Activated CD4-positive, alpha-beta T cell treated with anti-CD3 and anti-CD28 coated beads for 4 hours (primary cell): ENCODE measurements around the gene FAM131C.
"Not testable (repeated sequence)": the region's sequence is repeated elsewhere in the genome, so short reads cannot be mapped to it uniquely, and the experiment has no call there.

Experiments used
- DNase-seq, 2 donors: peaks; one replicate each; pipeline ENCODE4 v3.0.0-alpha.2; 2020

FAM131C gene

DNA sequence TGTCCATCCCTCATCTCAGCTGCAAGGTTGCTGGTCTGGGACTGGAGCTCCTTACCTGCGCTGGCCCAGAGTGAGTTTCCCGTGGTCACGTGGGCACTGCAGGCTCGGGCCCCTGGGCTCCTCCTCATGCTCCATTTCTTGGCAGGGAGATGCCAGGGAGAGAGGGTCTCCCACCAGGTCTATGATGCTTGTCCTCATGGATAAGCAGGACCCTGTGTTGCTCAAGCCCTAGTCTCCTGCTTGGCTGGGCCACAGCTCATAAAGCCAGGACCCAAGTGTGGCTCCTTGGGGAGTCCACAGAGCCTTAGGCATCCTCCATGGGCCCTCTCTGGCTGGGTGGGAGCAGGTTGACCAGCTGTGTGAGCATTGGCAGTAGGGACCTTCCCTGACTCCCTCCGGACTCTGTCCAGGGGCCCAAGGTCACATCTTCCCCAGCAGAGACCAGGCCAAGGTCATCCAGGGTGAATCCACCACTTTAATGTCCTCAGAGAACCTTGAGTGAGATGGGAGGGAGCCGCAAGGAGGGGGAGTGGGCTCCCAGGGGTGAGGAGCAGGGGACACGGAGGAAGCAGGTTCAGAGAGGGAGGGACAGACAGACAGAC is 16.0 kb downstream of the FAM131C start:
- not testable (repeated sequence) for DNase-seq

DNA sequence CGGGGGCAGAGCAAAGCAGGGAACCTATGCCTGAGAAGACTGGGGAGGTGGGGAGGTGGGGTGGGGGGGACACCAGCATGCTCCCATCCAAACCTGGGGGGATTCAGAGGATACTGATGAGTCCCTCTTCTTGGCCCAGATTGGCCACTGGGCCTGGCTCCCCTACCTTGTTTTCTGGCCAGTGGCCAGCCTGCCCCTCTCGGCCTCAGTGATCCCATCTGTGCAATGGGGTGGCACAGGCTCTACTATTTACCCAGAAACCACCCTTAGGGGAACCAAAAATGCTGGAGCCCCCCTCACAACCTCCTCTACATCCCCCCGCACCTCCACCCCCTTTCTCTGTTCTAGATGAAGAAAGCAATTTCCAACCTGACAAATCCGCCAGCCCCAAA is 16.9 kb downstream of the FAM131C start:
- DNase-seq = not testable (repeated sequence)

DNA sequence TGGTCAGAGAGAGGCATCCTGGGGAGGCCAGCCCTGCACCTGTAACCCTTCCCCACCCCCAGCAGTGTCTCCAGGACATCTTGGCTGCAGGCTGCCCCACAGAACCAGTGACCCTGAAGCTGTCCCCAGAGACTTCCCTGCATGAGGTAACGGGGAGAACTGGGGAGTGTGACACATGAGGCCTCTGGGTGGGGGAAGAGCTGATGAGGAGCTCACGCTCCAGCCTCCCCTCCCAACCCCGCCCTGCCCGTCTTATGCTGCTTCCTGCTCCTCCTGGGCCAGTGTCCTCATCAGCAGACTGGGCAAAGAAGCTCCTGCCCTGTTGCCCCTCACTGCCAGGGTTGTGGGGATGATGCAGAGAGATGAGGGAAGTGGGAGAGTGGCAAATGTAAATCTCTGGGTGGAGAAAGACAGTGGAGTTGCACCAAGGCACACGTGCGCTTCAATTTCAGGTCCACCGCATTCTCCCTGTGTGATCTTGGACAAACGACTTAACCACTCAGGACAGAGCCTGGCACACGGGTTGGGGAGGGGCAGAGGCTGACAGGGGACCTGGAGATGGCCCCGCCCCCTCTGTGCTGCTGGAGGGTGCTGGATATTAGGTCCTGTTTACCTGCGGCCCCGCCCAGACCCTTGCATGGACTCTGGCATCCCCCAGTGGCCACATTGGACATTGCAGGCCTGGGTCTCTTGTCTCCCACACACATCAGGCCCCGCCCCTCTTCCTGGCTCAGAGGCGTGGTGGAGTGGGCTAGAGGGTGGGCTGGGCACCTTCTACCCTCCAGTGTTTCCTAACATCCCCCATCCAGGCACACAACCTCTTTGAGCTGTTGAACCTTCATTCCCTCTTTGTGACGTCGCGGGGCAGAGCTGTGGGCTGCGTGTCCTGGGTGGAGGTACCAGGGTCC is 17.6 kb downstream of the FAM131C start:
- DNase-seq = peak; percentile 67 to 90

DNA sequence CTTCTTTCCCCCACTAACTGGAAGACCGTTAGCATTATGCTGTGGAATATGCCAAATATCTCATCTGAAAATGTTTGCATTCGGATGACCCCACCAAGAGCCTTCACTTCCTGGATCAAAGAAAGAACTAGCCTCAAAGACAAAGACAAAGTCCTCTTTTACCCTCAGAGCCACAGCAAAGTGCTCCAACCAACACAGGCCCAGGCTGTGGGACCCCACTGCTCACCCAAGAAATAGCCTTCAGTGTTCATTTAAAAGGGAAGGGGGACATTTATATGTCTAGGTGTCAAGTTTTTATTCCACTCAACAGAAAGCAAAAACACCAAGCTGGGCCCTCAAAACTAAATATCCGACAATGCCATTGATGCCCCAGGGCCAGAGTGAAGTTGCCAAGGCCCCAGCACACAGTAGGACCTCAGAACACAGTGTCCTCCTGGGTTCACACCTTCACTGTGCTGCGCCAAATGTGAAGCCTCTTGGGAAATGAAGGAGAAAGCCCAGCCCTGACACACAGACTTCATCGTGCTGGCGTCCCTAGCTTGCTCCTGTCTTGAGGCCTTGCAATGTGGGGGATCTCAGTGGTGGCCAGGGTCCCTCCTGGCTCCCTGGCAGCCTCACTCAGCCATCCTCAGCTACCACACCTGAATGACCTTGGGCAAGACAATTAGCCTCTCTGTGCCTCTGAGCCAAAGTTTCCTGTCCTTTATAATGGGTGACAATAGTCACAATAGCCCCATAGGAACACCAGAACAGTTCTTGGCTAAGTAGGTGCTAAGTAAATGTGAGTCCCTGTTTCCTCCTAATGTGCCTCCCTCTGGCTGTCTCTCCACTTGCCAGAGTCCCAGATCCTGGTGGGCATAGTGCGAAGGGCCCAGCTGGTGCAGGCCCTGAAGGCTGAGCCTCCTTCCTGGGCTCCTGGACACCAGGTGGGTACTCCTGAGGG is 18.6 kb downstream of the FAM131C start:
- DNase-seq = no peak

DNA sequence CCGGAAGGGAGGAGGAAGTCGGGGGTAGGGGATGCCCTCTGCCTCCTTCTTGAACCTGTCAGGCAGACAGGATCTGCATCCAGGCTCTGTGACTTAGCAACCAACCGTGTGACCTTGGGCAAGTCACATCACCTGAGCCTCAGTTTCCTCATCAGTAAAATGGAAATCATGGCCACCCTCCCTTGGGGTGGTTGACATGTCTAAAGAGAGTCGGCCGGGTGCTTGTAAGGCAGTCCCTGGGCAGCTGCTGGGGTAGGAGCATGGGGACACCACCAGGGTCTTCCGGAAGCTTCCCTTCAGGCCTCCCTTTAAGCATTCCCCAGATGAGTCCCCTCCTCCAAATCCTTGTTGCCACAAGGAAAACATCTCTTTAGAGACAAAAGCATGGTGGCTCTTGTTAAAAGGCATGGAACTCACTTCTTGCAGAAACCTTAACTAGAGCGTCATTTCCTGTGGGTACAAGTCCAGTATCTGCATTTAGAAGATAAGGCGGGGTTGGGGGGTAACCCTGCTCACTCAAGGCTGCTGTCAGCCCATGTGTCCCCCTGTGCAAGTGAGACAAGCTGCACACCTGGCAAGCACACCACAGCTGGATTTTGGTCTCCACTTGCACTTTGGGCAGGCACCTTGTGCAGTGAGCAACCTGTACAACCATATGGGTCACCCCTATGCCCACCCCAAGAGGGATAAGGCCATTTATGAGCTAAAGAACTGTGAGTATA is 19.5 kb downstream of the FAM131C start:
- DNase-seq = no peak

DNA sequence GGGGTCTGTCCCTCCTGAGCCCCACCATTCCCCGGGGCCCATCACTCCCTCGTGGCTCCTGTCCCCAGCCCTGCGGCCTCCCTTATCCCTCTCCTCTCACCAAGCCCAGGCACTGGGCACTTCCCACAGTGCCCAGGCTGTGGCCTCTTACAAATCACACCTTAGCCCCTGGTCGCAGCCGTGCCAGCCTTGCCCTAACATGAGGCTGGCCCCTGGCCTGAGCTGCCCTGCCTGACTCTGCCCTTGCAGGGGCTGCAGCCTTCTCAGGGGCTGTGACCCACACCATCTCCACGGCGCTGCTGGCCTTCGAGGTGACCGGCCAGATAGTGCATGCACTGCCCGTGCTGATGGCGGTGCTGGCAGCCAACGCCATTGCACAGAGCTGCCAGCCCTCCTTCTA is 21.5 kb downstream of the FAM131C start:
- DNase-seq = not testable (repeated sequence)

DNA sequence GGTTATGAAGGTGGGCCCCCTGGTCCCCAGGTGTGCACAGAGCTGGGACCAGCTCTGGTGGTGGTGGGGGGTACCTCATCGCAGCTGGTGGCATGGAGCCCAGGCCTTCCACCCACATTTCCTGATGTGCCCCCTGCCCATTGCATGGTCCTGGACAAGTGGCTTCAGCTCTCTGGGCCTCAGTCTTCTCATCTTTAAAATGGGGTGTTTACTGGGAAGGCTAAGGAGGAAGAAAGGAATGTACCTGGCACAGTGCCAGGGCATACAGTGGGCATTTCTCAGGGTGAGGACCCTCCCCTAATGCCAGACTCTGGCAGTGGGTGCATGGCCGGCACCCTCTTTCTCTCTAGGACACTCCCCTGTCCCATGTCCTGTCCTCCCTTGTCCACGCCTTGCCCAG is 22.4 kb downstream of the FAM131C start:
- no peak for DNase-seq

DNA sequence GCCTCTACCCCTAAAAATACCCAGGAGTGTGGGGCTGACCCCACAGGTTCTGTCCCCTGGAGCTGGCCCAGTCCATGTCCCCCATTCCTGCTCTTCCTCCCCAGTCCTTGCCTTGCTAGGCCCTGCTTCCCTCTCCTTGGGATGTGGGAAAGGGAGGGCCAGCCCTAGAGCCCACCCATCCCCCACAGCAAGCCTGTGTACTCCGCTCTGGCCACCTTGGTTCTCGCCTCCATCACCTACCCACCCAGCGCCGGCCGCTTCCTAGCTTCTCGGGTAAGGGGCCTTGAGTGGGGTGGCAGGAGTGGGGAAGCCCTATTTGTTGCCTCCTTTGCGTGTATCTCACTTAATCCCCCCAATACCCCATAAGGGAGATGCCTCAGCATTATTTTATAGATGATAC is 23.1 kb downstream of the FAM131C start:
- no peak for DNase-seq

DNA sequence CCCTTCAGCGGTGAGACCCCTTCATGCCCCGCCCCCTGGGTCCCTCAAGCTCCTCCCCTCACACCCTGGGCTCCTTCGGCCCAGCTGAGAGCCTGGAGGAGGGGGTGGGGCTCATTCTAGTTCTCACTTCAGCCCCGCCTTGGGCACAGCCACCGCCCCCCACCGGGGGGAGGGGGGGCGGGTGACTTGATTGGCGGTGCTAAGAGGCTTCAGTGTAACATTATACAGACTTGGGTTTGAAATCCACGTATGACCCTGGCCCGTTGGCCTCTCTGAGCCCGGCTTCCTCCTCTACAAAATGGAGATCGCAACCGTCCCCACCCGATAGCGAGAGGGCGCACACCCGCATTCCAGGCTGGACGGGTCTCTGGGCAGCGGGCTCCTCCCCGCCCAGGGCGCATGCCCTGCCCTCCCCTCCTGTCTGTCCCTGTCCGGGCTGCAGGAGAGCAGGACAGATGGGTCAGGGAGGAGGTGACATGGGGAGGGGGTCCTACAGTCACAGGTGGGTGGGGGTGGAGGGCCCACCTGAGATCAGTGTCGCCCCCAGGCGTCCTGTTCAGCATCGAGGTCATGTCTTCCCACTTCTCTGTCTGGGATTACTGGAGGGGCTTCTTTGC is 24.8 kb downstream of the FAM131C start:
- peak; percentile 15 to 41 for DNase-seq

DNA sequence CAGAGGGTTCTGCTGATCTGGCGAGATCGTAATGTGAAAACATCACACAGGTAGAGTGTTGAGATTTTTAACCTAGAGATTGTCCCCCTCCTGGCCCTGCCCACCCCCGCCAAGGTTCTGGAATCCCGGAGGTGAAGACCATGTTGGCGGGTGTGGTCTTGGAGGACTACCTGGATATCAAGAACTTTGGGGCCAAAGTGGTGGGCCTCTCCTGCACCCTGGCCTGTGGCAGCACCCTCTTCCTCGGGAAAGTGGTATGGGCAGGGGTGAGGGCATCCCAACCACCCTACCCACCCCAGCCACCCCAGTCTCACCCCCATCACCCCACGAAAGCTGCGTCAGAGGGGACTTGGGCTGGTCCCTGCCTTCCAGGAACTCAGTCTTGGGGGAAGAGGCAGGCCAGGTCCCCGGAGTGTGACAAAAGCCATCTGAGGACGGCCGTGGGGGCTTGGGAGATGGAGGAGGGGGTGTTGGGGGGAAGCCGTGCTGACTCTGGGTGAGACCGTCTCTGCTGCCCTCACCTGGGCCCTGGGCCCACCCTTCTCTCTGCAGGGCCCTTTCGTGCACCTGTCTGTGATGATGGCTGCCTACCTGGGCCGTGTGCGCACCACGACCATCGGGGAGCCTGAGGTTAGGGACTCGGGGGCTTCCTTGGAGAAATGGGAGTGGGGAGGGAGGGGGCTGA is 25.5 kb downstream of the FAM131C start:
- DNase-seq = no peak

DNA sequence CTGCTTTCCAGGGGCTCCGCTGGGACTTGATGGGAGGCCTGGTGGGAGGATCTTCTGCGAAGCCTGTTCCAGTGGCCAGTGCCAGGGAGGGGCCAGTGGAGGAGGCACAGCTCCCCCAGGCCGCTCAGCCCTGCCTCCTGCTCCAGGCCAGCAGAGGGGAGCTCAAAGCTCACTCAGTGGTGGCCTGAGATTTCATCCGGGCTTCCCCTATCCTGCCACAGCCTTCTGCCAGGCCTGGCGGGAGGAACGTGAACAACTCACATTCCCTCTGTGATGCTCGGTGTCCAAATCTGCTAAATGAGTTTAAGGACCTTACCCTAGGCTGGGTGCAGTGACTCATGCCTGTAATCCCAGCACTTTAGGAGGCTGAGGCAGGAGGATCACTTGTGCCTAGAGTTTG is 26.6 kb downstream of the FAM131C start:
- DNase-seq = no peak

DNA sequence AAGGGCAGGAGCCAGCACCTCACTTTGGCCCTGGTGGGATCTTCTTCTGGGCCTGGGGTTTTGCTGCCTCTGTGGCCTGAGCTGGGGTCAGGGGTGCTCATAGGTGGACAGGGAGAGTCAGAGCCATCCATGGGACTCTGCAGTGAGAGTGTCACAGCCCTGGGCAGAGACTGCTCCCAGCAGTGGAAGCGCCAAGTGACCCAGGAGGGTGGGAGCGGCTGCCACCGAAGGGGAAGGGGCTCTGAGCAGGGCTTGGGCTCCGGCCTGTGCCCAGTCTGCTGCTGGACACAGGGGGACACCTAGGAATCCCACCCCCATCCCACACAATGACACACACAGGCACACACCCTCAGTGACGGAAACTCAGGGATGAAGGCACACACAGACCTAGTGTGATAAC is 29.5 kb downstream of the FAM131C start:
- DNase-seq = no peak

DNA sequence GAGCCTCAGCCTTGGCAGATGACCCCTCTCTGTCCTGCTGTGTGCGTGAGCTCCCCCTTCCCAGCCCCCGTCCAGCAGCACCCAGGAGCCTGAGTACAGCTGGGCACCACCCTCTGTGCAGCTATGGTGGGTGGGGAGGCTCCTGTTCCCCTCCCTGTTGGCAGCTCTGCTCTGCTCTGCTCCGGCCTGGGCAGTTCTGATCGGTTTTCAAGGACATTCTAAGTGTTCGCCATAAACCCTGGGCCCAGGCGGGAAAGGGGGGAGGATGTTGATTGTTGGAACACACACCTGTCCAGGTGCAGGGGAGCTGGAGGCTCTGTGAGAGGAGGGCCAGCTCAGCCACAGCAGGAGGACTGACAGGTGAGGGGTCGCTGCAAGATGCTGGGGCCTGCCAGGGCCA is 29.9 kb downstream of the FAM131C start, which contains the start of gene CLCNKB:
TSS of gene CLCNKB (plus strand) at position 262 of the 400 bp plus-strand sequence. CDS start 711 bp downstream, outside the sequence.
- DNase-seq = no peak

DNA sequence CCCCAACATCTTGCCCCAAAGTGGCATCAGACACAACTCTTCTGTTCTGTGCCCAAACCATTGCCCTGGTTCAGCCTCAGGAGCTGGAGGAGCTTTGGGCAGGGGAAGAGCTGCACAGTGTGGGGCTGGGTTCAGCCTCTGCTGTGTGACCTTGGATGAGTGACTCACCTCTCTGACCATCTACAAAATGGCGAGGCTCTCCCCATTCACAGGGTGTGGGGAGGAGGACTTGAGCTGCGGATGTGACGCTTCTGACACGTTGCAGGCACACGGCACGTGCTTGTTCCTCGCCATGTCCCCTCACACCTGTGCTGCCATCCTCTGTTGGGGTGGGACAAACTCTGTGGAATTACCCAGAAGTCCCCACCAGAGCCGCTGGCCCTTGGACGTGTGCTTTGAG is 30.8 kb downstream of the FAM131C start:
- not testable (repeated sequence) for DNase-seq

DNA sequence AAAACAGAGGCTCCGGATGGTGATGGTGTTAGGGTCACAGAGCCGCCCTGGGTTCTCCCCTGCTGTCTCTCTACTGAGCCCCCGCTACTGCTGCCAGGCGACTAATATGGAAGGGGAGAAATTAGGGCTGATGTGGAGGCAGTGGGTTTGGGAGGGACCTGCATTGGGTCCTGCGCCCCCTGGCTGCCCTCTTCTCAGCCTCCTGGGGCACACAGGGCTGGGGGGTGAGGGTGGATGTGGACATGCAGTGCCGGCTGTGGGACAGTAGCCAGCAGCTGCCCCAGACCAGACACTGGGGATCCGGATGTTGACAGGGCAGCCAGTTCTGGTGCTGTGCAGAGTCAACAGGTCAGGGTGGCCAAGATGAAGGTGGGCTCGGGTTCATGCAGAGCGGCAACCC is 31.4 kb downstream of the FAM131C start:
- no peak for DNase-seq

DNA sequence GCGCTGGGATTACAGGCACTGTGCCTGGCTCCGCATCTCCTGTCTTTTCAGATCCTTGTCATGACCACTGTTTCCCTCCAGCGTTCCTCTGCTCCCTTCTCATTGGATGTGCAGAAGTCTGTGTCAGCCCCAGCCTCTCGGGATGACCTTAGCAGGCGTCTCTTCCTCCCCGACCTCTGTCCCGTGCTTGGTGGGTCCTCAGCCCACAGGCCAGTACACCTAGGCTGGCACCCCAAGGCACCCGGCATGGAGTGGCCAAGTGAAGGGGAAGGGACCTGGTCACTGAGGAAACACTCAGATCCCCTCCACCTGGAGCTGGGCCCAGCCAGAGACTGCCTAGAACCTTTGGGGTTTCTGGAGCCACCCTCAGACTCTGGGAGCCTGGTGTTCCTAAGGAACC is 32.3 kb downstream of the FAM131C start:
- DNase-seq = no peak

DNA sequence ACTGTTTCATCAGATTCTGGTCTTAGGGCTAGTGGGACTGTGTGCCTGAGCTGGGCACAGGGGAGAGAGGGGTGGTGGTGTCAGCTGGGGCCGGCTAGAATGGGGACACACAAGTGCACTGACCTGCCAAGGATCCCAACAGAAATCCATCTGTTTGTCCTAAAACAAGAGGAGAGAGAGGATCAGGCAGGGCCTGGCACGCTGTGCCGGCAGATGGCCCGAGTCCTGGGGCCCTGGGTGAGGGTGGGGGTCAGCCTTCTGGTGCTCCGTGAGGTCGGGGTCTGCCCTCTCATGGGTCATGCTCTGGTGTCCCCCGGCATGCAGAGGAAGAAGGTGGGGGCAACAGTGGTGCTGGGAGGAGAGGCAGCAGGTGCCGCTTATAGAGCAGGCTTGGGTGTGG is 33.6 kb downstream of the FAM131C start:
- DNase-seq = not testable (repeated sequence)

DNA sequence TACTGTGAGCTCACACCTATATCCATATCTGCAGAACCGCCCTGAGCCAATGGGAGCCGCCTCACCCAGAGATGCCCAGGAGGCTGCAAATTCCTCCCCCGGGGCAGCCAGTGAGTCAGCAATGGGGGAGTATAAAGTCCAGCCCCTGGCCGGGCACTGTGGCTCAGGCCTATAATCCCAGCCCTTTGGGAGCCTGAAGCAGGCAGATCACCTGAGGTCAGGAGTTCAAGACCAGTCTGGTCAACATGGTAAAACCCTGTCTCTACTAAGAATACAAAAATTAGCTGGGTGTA is 34.9 kb downstream of the FAM131C start:
- no peak for DNase-seq

DNA sequence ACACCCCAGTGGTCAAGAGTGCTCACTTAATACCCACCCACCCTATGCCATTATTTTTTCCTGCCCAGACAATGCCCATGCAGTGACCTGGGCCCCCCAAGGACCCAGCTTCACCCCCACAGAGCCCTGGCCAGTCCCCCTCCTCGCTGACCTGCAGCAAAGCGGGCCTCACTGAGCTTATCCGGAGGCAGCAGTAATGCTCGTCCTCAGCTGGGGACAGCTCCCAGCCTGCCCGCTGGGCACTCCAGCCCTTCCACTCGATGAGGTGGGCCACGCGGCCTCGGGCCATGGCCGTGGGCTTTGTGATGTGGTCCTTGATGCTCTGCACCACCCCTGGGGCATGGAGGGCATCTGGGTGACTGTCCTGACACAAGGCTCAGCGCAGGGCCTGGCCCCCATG is 37.0 kb downstream of the FAM131C start:
- DNase-seq = not testable (repeated sequence)

DNA sequence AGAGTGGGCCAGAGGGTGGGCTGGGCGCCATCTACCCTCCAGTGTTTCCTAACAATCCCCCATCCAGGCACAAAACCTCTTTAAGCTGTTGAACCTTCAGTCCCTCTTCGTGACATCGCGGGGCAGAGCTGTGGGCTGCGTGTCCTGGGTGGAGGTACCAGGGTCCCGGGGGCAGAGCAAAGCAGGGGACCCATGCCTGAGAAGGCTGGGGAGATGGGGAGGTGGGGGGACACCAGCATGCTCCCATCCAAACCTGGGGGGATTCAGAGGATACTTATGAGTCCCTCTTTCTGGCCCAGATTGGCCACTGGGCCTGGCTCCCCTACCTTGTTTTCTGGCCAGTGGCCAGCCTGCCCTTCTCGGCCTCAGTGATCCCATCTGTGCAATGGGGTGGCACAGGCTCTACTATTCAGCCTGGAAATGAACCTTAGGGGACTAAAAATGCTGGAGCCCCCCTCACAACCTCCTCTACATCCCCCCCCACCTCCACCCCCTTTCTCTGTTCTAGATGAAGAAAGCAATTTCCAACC is 40.3 kb downstream of the FAM131C start:
- DNase-seq = not testable (repeated sequence)

DNA sequence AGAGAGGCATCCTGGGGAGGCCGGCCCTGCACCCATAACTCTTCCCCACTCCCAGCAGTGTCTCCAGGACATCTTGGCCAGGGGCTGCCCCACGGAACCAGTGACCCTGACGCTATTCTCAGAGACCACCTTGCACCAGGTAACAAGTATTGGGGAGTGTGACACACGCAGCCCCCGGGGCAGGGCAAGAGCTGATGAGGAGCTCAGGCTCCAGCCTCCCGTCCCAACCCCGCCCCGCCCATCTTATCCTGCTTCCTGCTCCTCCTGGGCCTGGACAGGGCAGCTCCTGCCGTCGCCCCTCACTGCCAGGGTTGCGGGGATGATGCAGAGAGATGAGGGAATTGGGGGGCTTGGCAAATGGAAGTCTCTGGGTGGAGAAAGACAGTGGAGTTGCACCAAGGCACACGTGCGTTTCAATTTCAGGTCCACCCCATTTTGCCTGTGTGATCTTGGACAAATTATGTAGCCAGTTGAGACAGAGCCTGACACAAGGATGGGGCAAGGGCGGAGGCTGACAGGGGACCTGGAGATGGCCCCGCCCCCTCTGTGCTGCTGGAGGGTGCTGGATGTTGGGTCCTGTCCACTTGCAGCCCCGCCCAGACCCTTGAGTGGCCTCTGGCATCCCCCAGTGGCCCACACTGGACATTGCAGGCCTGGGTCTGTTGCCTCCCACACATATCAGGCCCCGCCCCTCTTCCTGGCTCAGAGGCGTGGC is 40.9 kb downstream of the FAM131C start:
- DNase-seq = peak; percentile 42
